ENCODE results near the gene DENND1A. TPM values are rescaled to one million over a fixed set of nuclear protein-coding genes. Genes with fewer than 3 reads are reported as not detected.

Gene DENND1A
- total RNA-seq, 1 donor from 2014 or later = 6.9 TPM

GRCh38 chr9:123775289-123776284 is 154.3 kb downstream of the DENND1A start:
- DNase-seq (ENCODE audit: low read depth in 2 of 2) = no peak

GRCh38 chr9:123773783-123774182 is 156.1 kb downstream of the DENND1A start:
- DNase-seq (ENCODE audit: low read depth in 2 of 2) = no peak

- no peak for DNase-seq (ENCODE audit: low read depth in 2 of 2)
Measured at GRCh38 chr9:123772967-123773366, 157.0 kb downstream of the DENND1A start.

DNA sequence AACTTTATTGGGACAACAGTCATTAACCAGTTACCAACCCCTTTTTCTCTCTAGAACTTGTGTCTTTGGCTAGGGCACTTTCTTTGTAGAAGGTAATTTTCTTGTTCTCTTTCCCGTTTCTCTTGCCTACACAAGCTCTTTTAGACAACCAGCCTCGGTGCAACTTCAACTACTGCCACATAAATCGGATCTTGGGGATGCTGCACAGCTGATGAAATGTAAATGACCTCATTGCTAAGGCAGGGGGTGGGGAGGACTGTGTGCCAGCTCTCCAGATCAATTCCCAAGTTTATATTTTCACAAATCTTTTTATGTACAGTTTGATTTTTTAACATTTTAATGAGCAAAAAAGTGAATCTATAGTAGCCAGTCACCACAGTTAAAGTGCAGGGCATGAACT is 157.6 kb downstream of the DENND1A start:
- DNase-seq (ENCODE audit: low read depth in 2 of 2) = no peak

GRCh38 chr9:123771690-123772089 is 158.2 kb downstream of the DENND1A start:
- no peak for DNase-seq (ENCODE audit: low read depth in 2 of 2)

GRCh38 chr9:123769719-123770118 is 160.2 kb downstream of the DENND1A start:
- DNase-seq (ENCODE audit: low read depth in 2 of 2) = peak in 1 of 2 donors; percentile 12

GRCh38 chr9:123763910-123764588 is 165.9 kb downstream of the DENND1A start:
- peak in 1 of 2 donors; percentile 4 for DNase-seq (ENCODE audit: low read depth in 2 of 2)

GRCh38 chr9:123761905-123762605 is 167.9 kb downstream of the DENND1A start:
- no peak for DNase-seq (ENCODE audit: low read depth in 2 of 2)

- DNase-seq (ENCODE audit: low read depth in 2 of 2) = no peak
Measured at GRCh38 chr9:123757960-123758359, 172.0 kb downstream of the DENND1A start.

DNA sequence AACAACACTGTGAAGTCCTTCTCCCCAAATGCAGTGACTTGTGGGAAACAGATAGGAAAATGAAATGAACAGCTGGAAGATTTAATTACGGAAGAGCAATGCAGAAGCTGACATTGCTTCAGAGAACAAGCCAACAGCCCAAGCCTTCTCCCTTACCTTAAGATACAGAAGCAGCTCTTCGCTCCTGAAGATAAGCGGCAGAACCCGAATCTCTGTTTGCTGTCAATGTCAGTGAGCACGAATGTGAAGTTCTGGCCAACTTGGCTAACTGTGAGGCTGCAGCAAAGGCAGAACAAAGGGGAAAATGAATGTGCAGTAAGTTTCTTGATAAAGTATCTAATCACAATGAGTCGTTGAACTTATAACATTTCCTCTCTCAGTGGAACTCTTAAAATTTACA is 172.4 kb downstream of the DENND1A start:
- no peak for DNase-seq (ENCODE audit: low read depth in 2 of 2)

- no peak for DNase-seq (ENCODE audit: low read depth in 2 of 2)
Measured at GRCh38 chr9:123756484-123757106, 173.3 kb downstream of the DENND1A start.

DNA sequence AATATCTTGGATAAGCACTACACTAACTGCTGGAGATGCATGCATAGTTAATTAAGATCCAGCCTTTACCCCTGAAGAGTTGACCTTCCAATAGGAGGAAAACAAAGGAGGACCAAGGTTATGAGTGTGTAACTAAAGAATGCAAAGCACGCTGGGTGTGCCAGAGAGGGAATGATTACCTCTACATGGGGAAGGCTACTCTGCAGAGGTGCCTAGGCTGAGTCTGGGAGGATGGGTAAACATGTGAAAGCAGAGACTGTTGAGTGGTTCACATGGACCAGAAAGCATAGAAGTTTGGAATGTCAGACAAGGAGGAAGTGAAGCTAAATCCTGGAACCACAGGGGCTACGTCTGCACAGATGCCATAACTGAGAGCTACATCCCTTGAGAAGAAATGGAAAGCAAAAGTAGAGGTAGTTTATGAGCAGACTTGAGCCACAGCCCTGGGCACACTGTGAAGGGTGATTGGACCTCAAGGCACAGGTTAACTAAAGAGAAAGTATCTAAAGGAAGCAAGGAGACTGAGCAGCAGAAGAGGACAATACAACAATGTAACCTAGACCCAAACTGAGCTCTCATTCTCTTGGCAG is 176.2 kb downstream of the DENND1A start:
- DNase-seq (ENCODE audit: low read depth in 2 of 2) = no peak

- DNase-seq (ENCODE audit: low read depth in 2 of 2) = no peak
Measured at GRCh38 chr9:123753016-123753415, 176.9 kb downstream of the DENND1A start.

DNA sequence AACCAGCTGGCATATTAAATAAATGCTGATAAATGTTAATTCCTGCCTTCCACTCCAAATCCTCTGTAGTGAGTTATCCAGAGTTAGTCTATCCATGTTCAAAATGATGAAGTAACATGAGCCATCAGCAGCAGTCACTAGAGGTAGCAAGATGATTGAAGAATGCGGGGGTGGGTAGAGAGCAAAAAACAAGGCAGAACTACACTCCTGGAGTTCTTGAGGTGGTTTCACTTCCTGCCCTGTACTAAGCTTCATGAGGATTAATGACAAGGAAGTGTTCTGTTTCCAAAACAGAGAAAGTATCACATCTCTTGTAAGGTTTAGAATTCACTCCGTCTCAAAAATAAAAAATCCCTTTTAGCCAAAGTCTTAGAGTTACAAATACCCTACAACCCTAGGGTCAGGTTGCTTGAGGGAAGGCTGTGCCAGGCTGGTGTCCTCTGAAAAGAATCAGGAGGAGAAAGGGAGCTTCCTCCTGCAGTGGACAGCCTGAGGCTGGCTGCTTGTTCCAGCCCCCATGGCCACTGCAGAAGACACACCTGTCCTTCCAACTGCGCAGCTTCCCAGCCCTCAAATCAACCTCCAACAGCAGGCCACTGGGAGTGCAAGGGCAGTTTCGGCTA is 180.2 kb downstream of the DENND1A start:
- DNase-seq (ENCODE audit: low read depth in 2 of 2) = no peak

DNA sequence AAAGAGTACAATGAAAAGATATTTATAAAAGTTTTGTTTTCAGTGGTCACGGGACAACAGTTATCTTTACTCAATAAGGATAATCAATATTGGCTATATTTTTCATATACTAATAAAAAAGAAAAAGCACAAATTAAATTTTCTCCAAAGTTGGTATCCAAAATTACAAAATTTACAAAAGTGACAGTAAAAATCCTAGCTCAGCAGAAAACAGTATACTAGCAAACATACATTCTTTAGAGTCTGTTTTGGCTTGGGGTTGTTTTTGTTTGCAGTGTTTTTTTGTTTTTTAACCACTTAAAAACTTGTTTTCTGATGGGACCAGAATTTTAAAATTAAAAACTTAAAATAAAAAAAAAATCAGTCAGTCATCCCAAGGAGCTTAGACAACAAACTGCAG is 183.2 kb downstream of the DENND1A start:
- no peak for DNase-seq (ENCODE audit: low read depth in 2 of 2)

DNA sequence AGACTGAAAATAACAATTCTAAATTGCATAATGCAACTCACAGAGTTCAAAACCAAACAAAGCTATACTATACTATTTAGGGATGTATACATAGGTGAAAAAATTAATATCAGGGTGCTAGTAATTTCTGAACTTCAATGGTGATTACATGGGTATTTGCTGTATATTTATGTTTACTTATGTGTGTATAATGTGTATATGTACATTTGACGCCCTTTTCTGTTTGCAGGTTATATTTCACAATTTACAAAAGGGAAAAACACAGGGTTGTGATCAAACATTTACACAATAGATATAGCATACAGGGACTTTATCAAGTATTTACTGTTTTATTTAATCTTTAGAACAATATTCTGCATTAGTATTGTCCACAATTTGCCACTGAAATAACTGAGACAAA is 184.0 kb downstream of the DENND1A start:
- DNase-seq (ENCODE audit: low read depth in 2 of 2) = no peak

- DNase-seq (ENCODE audit: low read depth in 2 of 2) = no peak
Measured at GRCh38 chr9:123745451-123745850, 184.5 kb downstream of the DENND1A start.

DNA sequence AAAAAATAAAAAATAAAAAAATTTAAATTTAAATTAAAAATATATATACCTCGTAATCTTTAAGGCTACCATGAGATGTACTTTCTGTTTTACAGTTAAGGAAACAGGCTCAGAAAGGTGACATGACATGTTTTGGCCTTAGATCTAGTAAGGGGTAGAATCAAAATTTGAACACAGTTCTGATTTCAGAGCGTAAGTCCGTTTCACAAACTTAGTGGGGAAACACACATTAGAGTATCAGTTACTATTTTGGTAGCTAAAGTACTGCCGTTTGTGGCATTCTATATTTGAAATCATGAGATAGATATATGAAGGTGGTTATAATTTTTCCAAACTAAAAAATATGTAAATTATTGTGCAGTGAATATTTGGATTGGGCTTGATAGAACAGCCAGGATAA is 186.2 kb downstream of the DENND1A start:
- DNase-seq (ENCODE audit: low read depth in 2 of 2) = no peak

GRCh38 chr9:123742009-123742767 is 187.7 kb downstream of the DENND1A start:
- peak in 1 of 2 donors; percentile 67 for DNase-seq (ENCODE audit: low read depth in 2 of 2)

DNA sequence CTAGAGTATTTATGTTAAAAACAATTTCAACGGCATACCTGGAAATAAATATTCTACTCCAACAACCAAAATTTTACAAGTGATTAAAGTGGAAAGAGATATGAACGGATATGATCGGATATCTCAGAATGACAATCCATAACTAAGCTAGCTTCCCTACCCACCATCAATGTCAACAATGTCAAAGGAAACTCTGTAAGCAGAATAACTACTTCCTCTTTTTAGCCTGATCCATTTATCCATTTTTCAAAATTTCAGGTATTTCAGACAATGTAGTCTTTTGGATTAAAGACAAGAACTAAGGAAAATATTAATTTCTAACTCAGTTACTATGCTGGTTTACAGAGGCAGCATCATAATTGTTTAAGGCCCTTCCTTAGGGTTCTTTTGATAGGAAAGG is 188.7 kb downstream of the DENND1A start:
- no peak for DNase-seq (ENCODE audit: low read depth in 2 of 2)

Measured in lung microvascular endothelial cell (primary cell).